ENCODE data around the gene BTBD16. TPM values are rescaled to one million over a fixed set of nuclear protein-coding genes. Genes with fewer than 3 reads are reported as not detected.

Gene BTBD16
- total RNA-seq, 2 donors from 2014 or later, result 0.62 TPM; not detected in 1

- Histone ChIP-seq H3K27ac (no peak overlapping the region), H3K4me1 (replicated peaks) (no peaks in the 10 kb centered on the region), H3K9me3 (no peaks in the 10 kb centered on the region), H3K36me3 (no peaks in the 10 kb centered on the region), H3K4me3 (no peak overlapping the region), H3K27me3 (replicated peaks; ENCODE audit: insufficient read depth) (no peaks in the 10 kb centered on the region)
- 83% methylated on average over 10 of the region's 10 CpGs for WGBS
- no peak for DNase-seq (ENCODE audit: low spot score)
- TF ChIP-seq POLR2AphosphoS5 (IDR thresholded peaks at IDR 0.05) (no peak), POLR2A (IDR thresholded peaks at IDR 0.05) (no peak)
- TF ChIP-seq, protein P1, sequence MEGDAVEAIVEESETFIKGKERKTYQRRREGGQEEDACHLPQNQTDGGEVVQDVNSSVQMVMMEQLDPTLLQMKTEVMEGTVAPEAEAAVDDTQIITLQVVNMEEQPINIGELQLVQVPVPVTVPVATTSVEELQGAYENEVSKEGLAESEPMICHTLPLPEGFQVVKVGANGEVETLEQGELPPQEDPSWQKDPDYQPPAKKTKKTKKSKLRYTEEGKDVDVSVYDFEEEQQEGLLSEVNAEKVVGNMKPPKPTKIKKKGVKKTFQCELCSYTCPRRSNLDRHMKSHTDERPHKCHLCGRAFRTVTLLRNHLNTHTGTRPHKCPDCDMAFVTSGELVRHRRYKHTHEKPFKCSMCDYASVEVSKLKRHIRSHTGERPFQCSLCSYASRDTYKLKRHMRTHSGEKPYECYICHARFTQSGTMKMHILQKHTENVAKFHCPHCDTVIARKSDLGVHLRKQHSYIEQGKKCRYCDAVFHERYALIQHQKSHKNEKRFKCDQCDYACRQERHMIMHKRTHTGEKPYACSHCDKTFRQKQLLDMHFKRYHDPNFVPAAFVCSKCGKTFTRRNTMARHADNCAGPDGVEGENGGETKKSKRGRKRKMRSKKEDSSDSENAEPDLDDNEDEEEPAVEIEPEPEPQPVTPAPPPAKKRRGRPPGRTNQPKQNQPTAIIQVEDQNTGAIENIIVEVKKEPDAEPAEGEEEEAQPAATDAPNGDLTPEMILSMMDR (IDR thresholded peaks at IDR 0.05), result no peak
- intact Hi-C loops (cut with DNase I), result no loop called here
Observed at GRCh38 chr10:122277526-122278136, 6.5 kb downstream of the BTBD16 start.

DNA sequence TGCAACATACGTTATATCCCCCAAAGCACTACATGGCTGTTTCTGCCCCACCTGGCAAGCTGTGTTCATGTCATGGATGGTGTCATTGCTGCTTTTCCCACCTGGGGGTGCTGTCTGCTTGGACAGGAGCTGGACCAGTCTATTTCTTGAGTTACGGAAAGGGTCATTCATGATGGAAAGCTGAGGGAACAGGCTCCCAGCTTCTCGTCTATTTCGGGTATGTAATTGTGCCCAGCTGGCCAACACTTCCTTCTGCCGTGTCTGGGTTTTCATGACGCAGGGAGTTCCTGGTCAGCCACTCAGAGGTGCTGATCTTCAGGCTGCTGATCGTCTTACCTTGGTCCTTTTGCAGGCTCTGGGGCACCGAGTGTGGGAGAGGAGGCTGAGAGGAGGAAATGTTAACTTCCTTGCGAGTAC is 8.6 kb downstream of the BTBD16 start:
- DNase-seq (ENCODE audit: low spot score), result no peak
- Histone ChIP-seq H3K4me3 (no peak overlapping the region), H3K4me1 (replicated peaks) (no peaks in the 10 kb centered on the region), H3K27me3 (replicated peaks; ENCODE audit: insufficient read depth) (no peaks in the 10 kb centered on the region), H3K36me3 (no peaks in the 10 kb centered on the region), H3K9me3 (no peaks in the 10 kb centered on the region), H3K27ac (no peak overlapping the region)
- no peak for TF ChIP-seq POLR2A (IDR thresholded peaks at IDR 0.05)
- TF ChIP-seq, protein P1 (IDR thresholded peaks at IDR 0.05), result peak in 2 of 4 experiments; percentile 21 to 48
- intact Hi-C loops (cut with DNase I), result no loop called here
- 53% methylated on average over 9 of the region's 9 CpGs for WGBS

DNA sequence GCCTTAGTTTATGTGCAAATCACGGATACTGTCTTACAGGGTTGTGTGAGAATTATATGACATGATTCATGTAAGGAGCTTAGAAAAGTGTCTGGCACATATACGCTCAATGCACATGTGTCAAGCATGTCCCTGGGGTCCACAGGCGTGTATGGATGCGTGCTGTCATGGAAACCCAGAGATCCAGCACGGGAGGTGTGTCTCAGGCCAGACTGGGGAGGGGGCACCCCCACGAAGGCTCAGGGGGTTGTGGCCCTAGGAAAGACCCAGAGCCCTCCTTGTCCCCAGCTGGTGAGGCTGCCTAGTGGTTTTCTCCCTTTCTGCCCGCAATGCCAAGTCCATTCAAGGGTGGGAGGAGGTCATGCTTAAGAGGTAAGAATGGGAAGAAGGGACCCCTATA is 9.1 kb downstream of the BTBD16 start:
- 85% methylated on average over 7 of the region's 7 CpGs for WGBS
- intact Hi-C loops (cut with DNase I), result no loop called here
- H3K4me1 ChIP-seq (replicated peaks), result no peaks in the 10 kb centered on the region
- no peaks in the 10 kb centered on the region for H3K36me3 ChIP-seq
- no peak overlapping the region for H3K27ac ChIP-seq
- no peak overlapping the region for H3K4me3 ChIP-seq
- H3K9me3 ChIP-seq, result no peaks in the 10 kb centered on the region
- no peak for DNase-seq (ENCODE audit: low spot score)
- H3K27me3 ChIP-seq (replicated peaks; ENCODE audit: insufficient read depth), result no peaks in the 10 kb centered on the region
- TF ChIP-seq POLR2AphosphoS5 (IDR thresholded peaks at IDR 0.05), result no peak
- TF ChIP-seq, protein P1 (IDR thresholded peaks at IDR 0.05), result no peak
- no peak for TF ChIP-seq POLR2A (IDR thresholded peaks at IDR 0.05)

GRCh38 chr10:122281018-122281626 is 10.0 kb downstream of the BTBD16 start:
- TF ChIP-seq, protein P1 (IDR thresholded peaks at IDR 0.05), result no peak
- TF ChIP-seq POLR2AphosphoS5 (IDR thresholded peaks at IDR 0.05), result no peak
- no peak for TF ChIP-seq POLR2A (IDR thresholded peaks at IDR 0.05)
- Histone ChIP-seq H3K36me3 (no peaks in the 10 kb centered on the region), H3K27me3 (replicated peaks; ENCODE audit: insufficient read depth) (no peaks in the 10 kb centered on the region), H3K9me3 (no peaks in the 10 kb centered on the region), H3K4me1 (replicated peaks) (no peaks in the 10 kb centered on the region), H3K27ac (no peak overlapping the region), H3K4me3 (no peak overlapping the region)
- no peak for DNase-seq (ENCODE audit: low spot score)
- 88% methylated on average over 7 of the region's 7 CpGs for WGBS
- intact Hi-C loops (cut with DNase I), result no loop called here

GRCh38 chr10:122281751-122282150 is 10.7 kb downstream of the BTBD16 start:
- Histone ChIP-seq H3K4me3 (no peak overlapping the region), H3K27ac (no peak overlapping the region), H3K36me3 (no peaks in the 10 kb centered on the region), H3K27me3 (replicated peaks; ENCODE audit: insufficient read depth) (no peaks in the 10 kb centered on the region), H3K9me3 (no peaks in the 10 kb centered on the region), H3K4me1 (replicated peaks) (no peaks in the 10 kb centered on the region)
- no peak for DNase-seq (ENCODE audit: low spot score)
- intact Hi-C loops (cut with DNase I), result no loop called here
- TF ChIP-seq, protein P1 (IDR thresholded peaks at IDR 0.05), result no peak
- TF ChIP-seq POLR2AphosphoS5 (IDR thresholded peaks at IDR 0.05), result no peak
- WGBS, result 88% methylated on average over 8 of the region's 8 CpGs

All from prostate gland (tissue), 2 donors.